HG03378 (cell line): ENCODE data around the gene EXOC7.

Source experiments
- ATAC-seq: cut with Tn5 transposase; IDR thresholded peaks from one replicate; pipeline ENCODE4 v1.9.1; 2021; ENCODE audit warnings: mild to moderate bottlenecking, moderate library complexity; ENCODE audit not compliant: unreplicated experiment

Gene EXOC7

DNA sequence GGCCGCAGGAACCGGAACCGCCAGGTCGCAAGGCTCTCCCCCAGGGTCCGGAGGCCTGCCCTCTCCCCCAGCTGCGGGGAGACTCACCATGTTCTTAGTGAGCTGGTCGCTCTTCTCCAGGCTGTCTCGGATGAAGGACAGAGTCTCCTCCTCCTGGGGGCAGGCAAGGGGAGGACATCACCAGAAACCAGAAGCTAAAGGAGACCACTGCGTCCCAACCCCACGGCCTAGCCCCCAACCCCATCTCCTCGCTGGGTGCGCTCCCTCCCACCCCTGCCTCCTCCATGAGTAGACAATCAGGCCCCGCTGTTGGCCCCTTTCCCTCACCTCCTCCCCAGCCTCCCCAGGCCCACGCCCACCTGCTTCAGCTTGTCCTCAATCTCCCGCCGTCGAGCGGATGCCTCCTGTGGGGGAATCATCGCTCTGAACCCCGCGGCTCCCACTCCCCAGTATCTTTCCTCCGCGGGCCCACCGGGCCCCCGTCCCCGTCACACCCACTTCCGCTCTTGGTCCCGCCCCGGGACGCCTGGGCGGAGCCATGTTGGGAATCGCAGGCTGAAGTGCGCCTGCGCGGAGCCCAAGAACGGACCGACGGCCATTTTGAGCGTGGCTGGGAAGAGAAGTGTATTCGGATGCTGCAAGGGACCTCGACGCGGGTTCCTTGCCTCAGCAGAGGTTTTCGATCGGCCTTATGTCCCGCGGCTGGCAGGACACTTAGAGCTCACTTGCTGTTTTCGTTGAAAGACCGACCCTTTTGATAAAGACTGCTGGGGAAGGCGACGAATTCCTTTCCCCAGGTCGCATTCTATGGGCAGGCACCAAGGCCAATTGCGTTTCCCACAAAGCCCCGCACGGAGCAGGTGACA, at the start of gene EXOC7:
Gene EXOC7, minus strand, starts transcription at position 514 of the 866 bp plus-strand sequence. Its CDS starts 95 bp downstream, at position 419.
- ATAC-seq = peak; percentile 66

DNA sequence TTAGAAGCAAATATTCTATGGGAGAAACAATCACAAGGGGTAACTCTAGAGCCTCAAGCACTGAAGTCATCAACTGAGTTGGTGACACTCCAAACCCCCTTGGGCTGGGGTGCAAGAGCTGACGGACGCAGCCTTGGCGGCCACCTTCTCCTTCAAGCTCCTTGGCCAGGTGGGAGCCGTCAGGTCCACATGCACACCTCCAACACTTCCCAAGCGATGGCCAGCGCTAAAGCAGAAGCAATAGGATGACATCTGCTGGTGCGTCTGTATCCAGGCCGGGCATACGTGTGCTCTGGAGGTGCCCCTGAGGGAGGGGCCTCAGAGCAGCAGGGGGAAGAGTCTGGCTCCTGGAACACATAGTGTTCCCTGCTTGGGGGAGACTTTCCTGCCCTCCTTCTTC, 49.6 kb upstream of the EXOC7 start:
- no peak for ATAC-seq

DNA sequence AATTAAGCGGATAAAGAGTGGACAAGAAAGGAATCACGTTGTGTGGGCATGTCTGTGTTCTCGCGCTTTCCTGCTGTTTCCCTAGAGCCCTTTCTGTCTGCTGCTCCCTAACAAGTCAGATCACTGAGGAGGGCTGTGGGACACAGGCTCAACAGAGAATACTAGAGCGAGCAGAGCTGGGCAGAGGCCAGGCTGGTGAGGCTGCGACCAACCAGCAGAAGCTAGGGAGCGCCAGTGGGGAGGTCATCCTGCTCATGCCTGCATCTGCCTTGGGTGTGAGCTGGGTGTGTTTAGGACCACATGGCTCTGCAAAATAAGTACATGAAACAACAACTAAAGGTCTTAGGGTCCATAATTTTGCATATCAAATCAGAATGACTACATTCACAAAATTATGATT, 49.0 kb upstream of the EXOC7 start:
- ATAC-seq = no peak

DNA sequence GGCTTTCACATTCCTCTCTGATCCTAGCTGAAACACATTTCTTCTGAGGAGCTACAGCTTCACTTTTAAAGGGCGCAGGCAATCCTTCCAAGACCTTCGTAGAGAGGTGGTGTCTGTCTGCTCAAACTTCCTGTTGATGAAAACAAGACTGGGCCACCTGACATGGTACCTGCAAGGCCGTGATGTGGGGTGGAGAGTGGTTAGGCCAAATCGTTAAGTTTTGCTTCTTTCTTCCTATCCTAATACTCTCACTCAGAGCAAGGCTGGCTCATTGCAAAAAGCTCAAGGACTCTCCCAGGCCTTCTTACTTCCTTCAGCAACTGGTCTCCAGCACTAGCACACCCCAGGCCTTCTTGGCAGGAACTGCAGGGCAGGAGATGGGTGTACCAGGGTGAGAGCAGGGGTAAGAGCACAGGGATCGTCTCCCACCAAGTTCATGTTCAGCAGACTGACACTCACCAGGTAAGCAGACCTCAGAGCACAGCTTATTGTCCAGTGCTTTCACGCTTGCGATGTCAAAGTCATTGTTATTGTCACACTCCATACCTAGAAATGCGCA, 48.4 kb upstream of the EXOC7 start:
- ATAC-seq = no peak

DNA sequence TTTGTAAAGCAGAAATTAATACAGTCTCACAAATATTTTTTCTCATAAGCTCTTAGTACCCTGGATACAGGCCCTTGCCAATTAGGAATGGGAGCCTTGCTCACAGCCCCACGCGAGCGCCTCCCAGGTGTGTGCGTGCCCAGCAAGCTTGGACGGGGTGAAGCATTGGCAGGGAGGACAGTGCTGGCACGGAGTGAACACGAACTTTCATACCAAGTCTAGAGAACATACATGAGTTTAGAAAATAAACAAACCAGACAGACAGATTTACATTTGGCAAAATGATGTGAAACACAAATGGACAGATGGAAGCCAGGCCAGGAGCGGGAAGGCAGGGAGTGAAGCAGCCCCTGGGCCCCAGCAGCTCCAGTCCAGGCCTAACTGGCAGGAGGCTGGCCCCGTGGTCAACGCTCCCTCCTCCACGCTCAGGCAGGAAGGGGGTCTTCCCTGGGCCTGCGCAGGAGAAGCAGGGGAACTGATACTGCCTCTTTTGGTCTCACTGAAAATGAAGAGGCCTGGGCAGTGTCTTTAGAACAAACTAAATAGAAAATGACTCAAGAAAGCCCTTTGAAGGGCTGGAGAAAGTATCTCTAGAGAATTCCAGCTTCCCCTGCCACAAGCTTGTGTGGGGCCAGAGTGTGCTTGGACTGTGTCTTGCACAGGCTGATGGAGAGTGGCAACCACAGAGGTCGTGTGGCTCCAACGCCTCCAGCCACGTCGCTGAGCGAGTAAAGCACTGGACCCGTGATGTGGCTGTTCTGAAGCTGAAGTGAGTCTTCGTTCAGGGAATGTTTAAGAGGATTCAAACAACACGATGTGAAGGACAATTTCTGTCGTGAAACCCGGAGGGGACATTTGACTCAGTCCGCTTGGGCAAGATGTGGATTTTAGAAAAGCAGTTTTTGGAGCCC, 47.4 kb upstream of the EXOC7 start:
- ATAC-seq = no peak

GRCh38 chr17:76149214-76149613, 45.6 kb upstream of the EXOC7 start:
- no peak for ATAC-seq

DNA sequence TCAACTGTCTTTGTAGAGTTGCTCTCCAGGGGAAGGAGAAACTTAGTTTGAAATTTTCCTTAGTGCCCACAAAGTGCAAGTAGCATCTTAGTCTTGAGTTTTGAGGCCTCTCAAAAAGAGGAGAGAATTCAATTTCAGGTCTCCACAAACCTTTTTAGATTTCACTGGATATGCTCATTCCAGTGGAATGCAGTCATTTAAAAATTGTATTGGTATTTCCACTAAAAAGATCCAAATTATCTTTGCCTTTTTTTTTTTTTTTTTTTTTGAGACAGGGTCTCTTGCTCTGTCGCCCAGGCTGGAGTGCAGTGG, 44.4 kb upstream of the EXOC7 start:
- no peak for ATAC-seq

GRCh38 chr17:76147211-76148014, 43.8 kb upstream of the EXOC7 start:
- ATAC-seq = no peak

DNA sequence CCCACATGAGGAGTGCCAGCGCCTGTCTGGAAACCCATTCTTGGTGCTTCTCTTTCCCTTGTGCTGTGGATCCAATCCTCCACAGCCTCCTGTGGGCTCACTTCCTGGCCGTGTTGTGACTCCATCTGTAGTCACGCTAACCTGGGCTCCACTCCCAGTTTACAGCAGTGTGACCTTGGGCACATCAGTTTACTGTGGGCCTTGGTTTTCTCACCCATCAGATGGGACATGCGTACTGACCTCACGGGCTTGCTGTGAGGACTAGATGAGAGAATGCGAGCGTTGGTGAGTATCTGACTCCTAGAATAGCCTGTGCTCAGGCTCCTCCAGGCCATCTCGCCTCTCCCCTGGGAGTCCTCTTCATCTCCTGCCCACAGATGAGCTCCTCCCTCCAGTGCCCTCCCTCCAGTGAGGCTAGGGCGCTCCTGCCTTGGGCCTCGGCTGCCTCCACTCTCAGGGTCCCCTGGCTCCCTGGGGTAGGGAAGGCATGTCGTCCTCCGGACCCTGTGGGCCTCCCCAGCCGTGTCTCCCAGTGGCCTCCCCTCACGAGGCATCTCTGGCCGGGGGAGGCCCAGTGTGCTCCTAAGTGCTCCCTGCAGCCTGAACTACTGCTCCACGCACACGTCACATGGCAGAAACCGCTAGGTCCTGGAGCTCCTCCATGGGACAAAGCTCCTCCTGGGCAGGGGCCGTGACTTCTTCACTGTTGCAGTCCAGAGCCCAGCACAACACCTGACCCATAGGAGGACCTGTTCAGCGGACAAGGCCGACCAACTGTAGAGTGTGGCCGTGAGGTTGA, 42.7 kb upstream of the EXOC7 start:
- ATAC-seq = no peak

DNA sequence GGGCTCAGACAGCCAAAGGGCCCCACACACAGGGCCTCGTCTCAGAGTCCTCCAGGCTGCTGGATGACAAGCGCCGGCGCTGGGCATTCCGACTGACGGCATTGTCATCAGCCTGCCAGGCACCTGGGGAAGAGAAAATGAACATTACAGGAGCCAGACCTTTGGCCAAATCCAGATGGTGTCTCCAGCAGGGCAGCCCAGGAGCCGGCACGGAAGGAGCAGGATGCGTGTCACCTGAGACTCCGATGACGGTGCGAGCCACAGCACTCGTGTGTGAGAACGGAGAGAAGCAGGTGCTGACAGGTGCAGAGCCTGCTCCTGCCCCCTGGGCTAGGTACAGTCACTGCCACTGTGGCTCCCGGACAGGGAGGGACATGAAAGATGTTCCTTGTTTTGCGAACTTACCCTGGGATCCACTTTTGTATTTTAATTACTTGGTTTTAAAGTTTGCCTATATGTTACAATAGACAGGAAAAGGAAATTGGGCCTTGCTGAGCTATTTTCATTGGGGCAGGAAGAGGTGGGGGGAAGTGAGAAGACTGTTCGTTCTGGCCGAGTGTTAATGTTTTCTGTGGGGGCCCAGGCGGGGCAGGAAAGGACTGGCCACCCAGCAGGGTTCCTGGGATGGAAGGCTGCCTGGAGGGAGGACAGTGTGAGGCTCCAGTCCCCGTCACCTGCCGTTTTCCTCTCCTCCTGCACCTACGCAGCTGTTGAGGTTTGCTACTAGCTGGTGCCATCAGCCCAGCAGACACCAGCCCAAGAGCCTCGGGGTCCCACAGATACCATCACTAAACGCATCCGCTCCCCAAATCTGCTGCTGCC, 41.9 kb upstream of the EXOC7 start:
- no peak for ATAC-seq

- no peak for ATAC-seq
These were observed 39.0 kb upstream of the EXOC7 start for GRCh38 chr17:76142585-76143041.

DNA sequence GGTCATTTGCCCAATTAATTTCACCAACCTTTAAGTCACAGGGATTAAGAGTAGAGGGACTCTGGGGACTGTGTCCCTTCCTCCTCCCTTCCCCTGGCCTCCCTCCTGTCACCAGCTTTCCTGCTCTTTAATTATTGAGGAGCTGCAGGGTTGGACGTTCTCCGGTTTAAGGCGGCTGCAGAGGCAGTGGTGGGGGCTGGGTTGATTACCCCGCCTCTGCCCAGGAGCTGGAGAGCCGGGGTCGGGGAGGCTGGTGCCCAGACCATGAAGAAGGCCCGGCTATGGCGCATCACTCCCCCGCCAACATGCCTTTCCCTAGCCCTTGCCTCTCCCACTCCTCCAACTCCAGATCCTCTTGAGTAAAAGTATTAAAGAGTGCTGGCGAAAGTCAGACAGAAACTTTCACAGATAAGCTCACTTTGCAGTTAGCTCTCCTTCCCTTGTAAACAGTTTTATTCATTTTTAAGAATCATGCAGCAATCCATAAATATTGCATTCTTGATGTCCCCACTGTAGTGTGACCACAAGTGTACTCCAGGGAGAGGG, 38.5 kb upstream of the EXOC7 start:
- ATAC-seq = no peak

DNA sequence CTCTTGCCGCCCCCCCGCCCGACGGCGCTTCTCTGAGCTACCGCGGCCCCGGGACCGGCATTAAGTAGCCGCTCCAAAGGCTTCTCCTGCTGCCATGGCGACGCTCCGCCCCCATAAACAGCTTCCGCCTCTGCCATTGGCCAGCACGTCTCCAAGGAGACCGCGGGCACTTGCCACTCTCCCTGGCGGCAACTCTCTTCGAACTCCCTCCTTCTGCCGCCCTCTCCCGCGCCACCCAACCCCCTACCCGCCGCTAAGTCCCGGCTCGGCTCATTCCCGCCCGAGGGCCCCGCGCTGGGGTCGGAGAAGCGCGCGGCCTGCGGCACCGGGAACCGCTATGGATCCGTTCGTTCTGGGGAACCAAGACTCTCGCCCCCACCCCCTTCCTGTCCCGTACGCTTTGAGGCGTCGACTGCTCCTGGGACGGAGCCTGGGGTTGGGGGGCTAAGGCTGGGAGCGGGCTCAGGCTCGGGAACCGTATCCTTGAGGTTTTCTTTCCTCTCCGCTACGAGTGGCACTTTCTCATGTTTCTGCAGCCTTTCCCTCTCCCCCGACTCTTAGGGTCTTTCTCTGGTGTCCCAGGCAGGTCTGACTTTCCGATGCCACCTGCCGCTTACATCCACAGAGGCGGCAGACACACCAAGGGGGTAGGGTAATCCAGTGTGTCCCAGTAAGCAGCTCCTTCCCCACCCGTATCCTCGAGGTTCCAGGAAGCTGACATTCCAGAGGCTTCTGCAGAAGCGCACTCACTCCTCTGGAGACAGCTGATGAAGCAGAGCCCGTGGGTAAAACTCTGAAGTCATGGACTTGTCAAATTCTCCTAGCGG, 37.8 kb upstream of the EXOC7 start, which contains the start of gene FOXJ1:
Gene FOXJ1, minus strand, starts transcription at position 34 of the 827 bp plus-strand sequence. CDS start 850 bp downstream, outside the sequence.
- ATAC-seq = peak; percentile 65

- ATAC-seq = no peak
These were observed 37.1 kb upstream of the EXOC7 start for GRCh38 chr17:76140661-76141211.

- no peak for ATAC-seq
These were observed 36.4 kb upstream of the EXOC7 start for GRCh38 chr17:76139801-76140660.
